Psoas muscle (tissue), 8 donors: Measurements from ENCODE around the gene ZNF559. TPM values are rescaled to one million over a fixed set of nuclear protein-coding genes. Genes with fewer than 3 reads are reported as not detected.

Experiments used
- ATAC-seq, 4 donors: fragments of 200-7000 bp; cut with Tn5 transposase; one replicate each; pipeline ENCODE4 v1.9.1; 2020; ENCODE audit warnings: moderate library complexity in 3 of 4, mild to moderate bottlenecking in 2 of 4
- DNase-seq, 2 donors: peaks; one replicate each; pipeline ENCODE4 v3.0.0-alpha.2; 2020
- H3K27ac ChIP-seq: fragments of 200-600 bp; one replicate; pipeline ENCODE4 v1.8.0; 2022
- H3K27me3 ChIP-seq, 3 donors: fragments of 200-600 bp in 1 of 3; one replicate each; pipeline versions ENCODE4 v1.6.1 to v1.8.0; 2013 to 2022; ENCODE audit warnings: low read length in 2 of 3, mild to moderate bottlenecking in 2 of 3, moderate library complexity in 1 of 3; ENCODE audit not compliant: insufficient read depth in 3 of 3
- H3K36me3 ChIP-seq, 2 donors: fragments of 200-600 bp in 1 of 2; one replicate each; pipeline versions ENCODE4 v1.6.1 to v1.8.0; 2013 to 2022; ENCODE audit warnings: low read depth in 1 of 2, mild to moderate bottlenecking in 1 of 2, moderate library complexity in 1 of 2; ENCODE audit not compliant: insufficient read depth in 1 of 2
- H3K4me1 ChIP-seq: fragments of 200-600 bp; one replicate; pipeline ENCODE4 v1.8.0; 2022
- H3K4me3 ChIP-seq: fragments of 200-600 bp; one replicate; pipeline ENCODE4 v1.8.0; 2022; ENCODE audit warnings: mild to moderate bottlenecking
- H3K9me3 ChIP-seq: fragments of 200-600 bp; one replicate; pipeline ENCODE4 v1.8.0; 2022
- WGBS, 3 donors: extraction: QIAGEN DNeasy Blood & Tissue Kit; methylation state at CpG; one replicate each; pipeline versions ENCODE4 v1.1.6 to v1.1.7; 2013; 5-methylcytosine and 5-hydroxymethylcytosine counted together
- intact Hi-C, 2 donors: fragments of 100-400 bp; cut with DNase I; formaldehyde crosslinking; loops; one replicate each; pipeline versions ENCODE4 v1.11.0 to v1.14.2; 2022
- polyA plus RNA-seq, 3 donors: library from polyadenylated mRNA; stranded (reverse); fragments of 200-250 nt; gene quantifications; one replicate each; pipeline ENCODE4 v1.2.3, GENCODE V29; 2013
- total RNA-seq, 4 donors: library from RNA; stranded (reverse); fragmentation: NEBNext Ultra II Directional in 2 of 4; extraction: Animal tissue kit (Norgen Biotek cat#: 25700) in 2 of 4; gene quantifications; one replicate each; pipeline versions ENCODE4 v1.2.1 to v1.2.4, GENCODE V29; 2021 to 2023
- TF ChIP-seq, protein P1 (sequence below): fragments of 200-600 bp; IDR thresholded peaks from one replicate; pipeline ENCODE4 v1.8.0; 2022; ENCODE audit warnings: antibody characterized with exemption
- donor health status: healthy with polysubstance abuse.
- donor health status: DM: no; HTN: no; CAD: no; lungs with moderate emphysema.
- donor health status: Bipolar disorder and iron deficiency.
- donor health status: healthy.
- donor health status: DM: yes; HTN: yes; CAD: no.
- donor health status: DM: no; HTN: no; CAD: no.
- donor health status: DM: no; HTN: no; CAD: no.
- donor health status: DM: yes; HTN: yes; CAD: no.

The ZNF559 gene
- total and polyA plus RNA-seq, 7 donors: 1.5 to 8.6 (median 2.7) TPM

DNA sequence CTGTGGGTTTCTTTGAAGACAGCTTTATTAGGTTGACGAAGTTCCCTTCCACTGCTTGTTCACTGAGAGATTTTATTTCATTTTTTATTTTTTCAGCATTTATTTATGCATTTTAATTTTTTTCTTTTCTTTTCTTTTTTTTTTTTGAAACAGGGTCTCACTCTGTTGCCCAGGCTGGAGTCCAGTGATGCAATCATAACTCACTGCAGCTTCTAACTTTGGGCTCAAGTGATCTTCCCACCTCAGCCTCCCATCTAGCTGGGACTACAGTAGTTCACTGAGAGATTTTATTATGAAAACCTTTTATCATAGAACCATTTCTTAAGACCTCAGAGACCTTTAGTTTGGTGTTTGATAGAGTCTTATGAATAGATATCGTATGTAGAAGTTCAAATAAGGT is 28.5 kb downstream of the ZNF559 start:
- intact Hi-C loops: no loop called here
- Histone ChIP-seq H3K27ac (no peak overlapping the region), H3K27me3 (no peaks in the 10 kb centered on the region), H3K4me1 (no peaks in the 10 kb centered on the region), H3K4me3 (no peak overlapping the region), H3K9me3 (peaks cover 74% of the 10 kb centered on the region), H3K36me3 (no peaks in the 10 kb centered on the region)
- WGBS, 3 donors: 98 to 100% (median 98%) methylated on average over 2 of the region's 2 CpGs
- no peak for DNase-seq
- no peak for ATAC-seq
- TF ChIP-seq, protein P1, sequence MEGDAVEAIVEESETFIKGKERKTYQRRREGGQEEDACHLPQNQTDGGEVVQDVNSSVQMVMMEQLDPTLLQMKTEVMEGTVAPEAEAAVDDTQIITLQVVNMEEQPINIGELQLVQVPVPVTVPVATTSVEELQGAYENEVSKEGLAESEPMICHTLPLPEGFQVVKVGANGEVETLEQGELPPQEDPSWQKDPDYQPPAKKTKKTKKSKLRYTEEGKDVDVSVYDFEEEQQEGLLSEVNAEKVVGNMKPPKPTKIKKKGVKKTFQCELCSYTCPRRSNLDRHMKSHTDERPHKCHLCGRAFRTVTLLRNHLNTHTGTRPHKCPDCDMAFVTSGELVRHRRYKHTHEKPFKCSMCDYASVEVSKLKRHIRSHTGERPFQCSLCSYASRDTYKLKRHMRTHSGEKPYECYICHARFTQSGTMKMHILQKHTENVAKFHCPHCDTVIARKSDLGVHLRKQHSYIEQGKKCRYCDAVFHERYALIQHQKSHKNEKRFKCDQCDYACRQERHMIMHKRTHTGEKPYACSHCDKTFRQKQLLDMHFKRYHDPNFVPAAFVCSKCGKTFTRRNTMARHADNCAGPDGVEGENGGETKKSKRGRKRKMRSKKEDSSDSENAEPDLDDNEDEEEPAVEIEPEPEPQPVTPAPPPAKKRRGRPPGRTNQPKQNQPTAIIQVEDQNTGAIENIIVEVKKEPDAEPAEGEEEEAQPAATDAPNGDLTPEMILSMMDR: no peak

DNA sequence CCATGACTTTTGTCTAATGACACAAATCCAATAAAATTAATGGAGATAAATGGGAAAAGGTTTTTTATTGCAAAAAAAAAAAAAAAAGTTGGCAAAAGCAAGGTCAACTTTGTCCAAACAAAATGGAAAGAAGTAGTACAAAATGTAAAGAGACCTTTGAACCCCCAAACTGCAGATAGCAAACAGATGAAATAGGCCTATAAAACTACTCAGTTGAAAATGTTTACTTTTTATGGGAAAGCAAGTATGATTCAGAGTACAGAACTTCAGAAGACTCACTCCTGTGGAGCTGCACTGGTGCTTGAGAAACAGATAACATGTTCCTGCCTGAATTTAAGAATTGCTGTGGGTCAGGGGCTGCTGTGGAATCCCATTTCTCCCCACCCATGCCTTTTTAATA is 29.0 kb downstream of the ZNF559 start:
- Histone ChIP-seq H3K36me3 (no peaks in the 10 kb centered on the region), H3K27me3 (no peaks in the 10 kb centered on the region), H3K4me3 (no peak overlapping the region), H3K4me1 (no peaks in the 10 kb centered on the region), H3K27ac (no peak overlapping the region), H3K9me3 (peaks cover 75% of the 10 kb centered on the region)
- ATAC-seq (no peak), DNase-seq (no peak)
- intact Hi-C loops: no loop called here
- TF ChIP-seq, protein P1: no peak

DNA sequence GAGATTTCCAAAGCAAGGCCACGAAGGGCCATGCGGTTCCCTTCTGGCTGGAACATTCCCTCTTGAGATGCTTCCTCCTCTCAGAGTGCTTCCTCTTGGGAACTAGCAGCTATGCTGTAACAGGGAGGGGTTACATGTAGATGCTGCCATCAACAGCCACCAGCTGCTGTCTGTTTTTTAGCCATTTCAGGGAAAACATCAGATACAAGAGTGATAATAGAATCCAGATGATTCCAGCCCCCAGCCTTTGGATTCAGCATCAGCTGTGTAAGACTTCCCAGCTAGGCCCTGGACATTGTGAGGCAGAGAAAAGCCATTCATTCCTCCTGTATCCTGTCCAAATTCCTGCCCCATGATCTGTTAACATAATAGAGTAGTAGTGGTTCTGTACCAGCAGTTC is 30.7 kb downstream of the ZNF559 start:
- no peak for ATAC-seq
- H3K4me3 ChIP-seq: no peak overlapping the region
- no peaks in the 10 kb centered on the region for H3K36me3 ChIP-seq

DNA sequence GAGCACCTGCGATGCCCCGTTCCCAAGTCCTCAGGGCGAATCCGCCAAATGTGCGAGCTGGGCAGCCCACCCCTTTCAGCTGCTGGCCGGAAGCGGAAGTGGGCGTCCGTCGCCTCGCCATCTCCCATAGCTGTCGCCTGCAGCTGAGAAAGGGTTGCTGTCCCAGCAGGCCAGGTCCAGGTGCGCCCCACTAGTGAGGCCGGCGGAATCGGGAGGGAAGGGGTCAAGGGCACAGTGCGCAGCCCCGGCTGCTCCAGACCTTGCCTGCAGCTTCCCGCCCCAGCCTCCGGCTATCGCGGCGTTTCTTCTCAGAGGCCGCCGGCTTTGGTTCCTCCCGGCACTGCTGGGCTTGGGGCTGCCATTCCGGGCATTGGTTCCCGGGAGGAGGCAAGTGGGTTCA is 38.9 kb downstream of the ZNF559 start, which contains the start of gene ZNF177:
TSS of gene ZNF177 (plus strand) at position 109 of the 400 bp plus-strand sequence. CDS start 15,299 bp downstream, outside the sequence.
- Histone ChIP-seq H3K4me3 (peak within 1 kb of the TSS; percentile 28), H3K9me3 (peaks cover 35% of the 10 kb centered on the region), H3K27me3 (peaks cover 0 to 2% (median 0%) of the 10 kb centered on the region in 3 donors), H3K27ac (no peak within 1 kb of the TSS), H3K4me1 (no peaks in the 10 kb centered on the region), H3K36me3 (no peaks in the 10 kb centered on the region)
- ATAC-seq (no peak), DNase-seq (no peak)
- intact Hi-C loops: no loop called here
- WGBS, 3 donors: 1 to 2% (median 1%) methylated on average over 25 to 28 of the region's 28 CpGs
- TF ChIP-seq, protein P1: no peak

More for the DNA sequence above, 30.7 kb downstream of the ZNF559 start:
- no peaks in the 10 kb centered on the region for H3K27me3 ChIP-seq
- intact Hi-C loops: no loop called here
- no peaks in the 10 kb centered on the region for H3K4me1 ChIP-seq
- WGBS, 3 donors: 91 to 94% (median 91%) methylated on average over 2 of the region's 2 CpGs
- TF ChIP-seq, protein P1: no peak
- no peak overlapping the region for H3K27ac ChIP-seq
- no peak for DNase-seq
- H3K9me3 ChIP-seq: peaks cover 61% of the 10 kb centered on the region
